ENCODE data around the gene RERE.

RERE gene

DNA sequence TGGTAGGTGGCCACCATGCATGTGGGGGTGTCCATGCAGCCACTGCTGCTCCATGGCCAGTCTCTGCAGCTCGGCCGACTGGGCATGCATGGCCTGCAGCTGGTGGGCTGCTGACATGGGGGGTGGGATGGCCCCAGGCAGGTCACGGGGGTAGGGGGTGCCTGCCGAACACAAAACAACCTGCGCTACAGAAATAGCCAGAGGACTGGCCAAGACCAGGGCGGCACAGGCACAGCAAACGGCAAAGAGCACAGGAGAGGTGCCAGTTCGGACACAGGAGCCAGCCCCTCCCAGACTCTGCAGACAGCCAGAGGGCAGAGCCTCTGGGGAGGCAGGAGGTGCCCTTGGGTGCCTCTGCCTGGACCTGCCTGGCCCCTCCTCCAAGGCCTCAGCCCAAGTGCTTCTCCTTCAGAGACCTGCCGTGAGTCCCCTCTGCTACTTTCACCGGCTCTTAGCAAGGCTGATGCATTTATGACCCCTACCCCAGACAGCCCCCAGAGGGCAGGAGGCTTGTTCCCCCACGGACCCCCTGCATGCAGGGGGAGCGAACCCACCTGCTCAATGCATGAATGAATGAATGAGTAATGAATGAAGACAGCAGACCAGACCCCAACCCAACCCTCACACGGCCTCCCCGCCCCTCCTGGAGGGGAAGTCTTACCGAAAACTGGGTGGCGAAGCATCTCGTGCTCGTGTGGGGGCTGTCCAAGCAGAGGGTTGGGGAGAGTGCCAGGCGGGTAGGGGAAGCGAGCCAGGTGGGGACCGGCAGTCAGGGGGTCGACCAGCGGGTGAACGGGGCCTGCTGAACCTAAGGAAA, 461.8 kb downstream of the RERE start:
- DNase-seq, result no peak

GRCh38 chr1:8354038-8354437, 463.4 kb downstream of the RERE start:
- no peak for DNase-seq

DNA sequence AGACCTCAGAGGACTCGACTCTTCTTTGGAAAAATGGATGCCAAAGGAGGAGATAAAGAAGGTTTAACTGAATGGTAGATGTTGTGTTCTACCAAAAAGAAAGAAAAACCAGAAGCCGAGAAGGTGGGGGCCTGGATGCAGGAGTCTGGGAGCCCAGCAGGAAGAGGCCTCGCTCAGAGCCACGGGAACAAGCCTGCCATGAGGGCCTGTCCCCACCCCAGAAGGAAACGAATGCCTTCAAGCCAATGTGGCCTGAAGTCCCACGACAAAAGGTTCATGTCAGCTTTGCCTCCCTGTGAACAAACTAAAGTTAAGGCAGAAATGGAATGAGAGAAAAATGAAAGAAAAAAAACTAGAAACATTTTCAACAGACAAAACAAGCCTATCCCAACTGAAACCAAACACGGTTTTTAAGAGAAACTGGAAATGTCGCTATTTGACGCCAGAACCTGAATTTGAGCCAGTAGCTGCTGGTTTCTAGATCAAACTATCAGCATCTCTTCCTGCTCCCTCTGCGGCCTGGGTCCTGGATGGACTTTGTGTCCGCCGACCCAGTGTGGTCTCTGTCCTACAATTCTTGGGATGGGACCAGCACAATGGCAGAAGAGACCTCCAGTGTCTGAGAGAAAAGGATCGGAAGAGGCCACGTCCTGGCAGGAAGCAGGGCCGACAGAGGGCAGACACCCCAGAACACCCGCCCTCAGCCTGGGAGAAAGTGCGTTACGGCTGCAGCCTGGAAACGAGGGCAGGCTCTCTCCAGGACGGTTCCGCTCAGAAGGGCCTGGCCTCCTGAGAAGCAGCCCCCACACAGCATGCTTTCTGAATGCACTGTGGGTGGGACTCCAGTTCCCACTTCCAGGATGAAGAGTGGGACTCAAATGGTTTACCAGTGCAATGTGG, 464.3 kb downstream of the RERE start:
- DNase-seq, result no peak

DNA sequence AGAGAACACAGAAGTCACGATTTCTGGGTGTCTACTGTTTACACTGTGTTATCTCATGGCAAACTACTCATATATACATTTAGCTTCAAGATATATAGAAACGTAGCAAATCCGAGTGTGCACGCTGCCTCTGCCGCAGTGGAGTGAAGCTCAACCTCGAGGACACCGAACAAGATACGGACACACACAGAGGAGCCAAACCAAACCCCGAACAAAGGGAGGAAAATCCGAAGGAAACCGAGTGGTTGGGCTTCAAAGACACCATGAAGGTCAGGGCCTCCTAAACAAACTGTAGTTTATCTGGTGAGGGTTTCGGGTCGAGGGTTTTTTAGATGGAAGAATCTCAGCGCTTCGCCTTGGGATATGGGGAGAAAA, 465.0 kb downstream of the RERE start:
- no peak for DNase-seq

DNA sequence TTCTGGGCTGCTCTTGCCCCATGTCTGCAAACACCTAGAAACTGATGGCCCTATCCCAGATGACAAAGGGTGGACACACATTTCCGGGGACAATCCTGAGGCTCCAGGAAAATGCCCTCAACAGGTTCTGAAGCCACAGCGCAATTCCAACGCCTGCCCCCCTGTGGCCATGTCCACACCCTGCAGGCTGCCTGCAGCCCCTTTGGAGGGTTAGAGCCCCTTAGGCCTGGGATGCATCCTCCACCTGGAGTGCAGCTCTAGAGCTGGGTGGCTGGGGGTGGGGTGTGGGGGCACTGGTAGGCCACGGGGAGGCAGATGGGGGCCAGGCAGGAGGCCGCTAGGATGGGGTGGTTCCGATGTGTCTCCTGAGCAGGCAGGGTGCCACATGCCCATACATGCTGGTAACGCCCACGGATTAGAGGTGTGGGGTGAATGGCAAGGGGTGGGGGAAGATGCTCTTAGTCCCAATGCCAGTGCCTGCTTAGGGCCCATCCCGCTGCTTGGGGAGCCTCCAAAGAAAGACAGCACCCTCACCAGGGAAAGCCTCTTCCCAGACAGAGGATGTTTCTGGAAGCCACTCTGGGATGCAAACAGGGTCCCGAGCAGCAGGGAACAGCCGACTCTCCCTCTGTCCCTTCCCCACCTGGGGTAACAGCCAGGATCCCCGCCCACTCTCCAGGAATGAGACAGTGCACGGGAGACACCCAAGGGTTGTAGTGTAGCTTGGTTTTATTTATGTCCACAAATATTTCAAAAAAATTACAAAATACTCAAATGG, 465.6 kb downstream of the RERE start:
- no peak for DNase-seq

DNA sequence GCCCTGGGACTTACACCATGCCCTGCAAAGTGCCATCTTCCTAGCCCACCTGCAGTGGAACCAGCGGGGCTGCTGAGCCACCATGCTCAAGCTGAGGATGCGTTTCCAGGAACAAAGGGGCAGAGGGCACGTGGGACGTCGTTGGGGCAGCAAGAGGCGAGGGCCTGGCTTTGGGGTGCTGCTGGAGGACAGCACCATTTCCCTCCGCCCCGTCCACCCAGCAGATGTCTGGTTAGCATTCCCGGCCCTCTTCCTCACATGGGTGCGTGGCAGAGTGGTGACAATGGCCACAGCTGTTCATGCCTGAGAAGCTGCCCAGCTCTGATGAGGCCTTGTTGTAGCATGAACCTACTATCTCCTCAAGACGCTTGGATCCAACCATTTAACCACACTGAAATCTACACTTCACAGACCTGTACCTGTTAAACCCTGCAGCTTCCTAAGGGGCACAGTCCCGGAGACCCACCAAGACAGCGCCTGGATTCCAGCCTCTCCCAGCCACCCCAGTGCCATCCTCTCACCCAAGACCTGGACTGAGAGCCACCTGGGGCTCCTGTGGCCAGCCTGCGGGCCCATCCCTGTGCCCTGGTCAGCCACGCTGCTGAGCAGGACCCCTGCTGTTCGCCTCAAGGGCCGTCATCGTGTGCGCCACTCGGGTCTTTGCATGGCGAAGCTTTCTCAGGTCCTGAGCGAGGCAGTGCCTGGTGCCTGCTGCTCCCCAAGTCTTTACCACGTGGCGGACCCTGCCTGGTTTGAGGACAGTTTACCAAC, 466.3 kb downstream of the RERE start:
- DNase-seq, result no peak

DNA sequence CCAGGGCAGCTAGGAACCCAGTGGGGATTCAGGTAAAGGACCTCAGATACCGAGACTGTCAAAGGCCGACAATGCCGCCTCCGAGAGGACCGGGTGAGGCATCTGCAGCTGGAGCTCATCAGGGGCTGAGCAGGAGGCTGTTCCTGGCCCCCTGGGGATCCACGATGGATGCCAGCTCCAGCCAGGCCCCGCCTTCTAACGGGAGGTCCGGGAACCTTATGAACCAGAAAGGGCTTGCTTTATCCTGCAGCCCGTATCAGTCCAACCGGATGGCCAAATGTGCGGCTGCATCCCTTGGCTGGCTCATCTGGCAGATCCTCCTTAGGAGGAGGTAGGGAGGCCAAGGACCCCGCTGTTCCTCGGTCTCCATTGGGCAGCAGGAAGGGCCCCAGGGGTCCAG, 467.5 kb downstream of the RERE start:
- DNase-seq, result no peak

GRCh38 chr1:8349473-8349865, 468.0 kb downstream of the RERE start:
- DNase-seq, result no peak

DNA sequence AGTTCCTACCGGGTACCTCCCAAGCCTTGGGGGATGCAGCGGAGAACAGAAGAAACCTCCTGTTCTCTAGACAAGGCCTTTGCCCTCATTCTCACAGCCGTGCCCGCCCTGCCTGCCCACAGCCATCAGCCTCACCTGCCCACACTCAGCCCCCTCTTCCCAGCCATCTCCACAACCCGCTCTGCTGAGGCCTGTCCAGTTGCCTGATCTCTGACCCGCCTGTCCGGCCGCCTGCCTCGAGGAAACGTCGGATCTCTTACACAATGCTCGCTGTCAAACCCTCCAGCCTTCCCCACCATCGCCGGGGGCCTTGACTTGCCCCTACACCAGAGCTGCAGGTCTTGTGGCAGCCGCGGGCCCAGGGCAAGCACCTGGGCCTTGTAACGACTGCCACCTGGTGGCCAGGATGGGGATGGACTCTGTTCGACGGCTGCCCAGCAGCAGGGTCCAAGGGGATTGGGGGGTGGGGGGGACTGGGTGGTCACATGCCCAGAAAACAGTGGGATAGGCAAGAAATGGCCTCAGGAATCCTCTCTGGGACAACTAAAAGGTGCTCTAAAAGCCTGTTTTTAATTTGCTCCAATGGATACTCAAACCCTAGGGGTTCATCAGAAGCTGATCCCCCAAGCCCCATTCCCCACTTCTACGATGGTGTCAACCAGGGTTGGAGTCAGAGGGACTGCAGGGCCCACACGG, 468.5 kb downstream of the RERE start:
- peak; percentile 60 for DNase-seq

GRCh38 chr1:8348047-8348776, 469.2 kb downstream of the RERE start:
- no peak for DNase-seq

DNA sequence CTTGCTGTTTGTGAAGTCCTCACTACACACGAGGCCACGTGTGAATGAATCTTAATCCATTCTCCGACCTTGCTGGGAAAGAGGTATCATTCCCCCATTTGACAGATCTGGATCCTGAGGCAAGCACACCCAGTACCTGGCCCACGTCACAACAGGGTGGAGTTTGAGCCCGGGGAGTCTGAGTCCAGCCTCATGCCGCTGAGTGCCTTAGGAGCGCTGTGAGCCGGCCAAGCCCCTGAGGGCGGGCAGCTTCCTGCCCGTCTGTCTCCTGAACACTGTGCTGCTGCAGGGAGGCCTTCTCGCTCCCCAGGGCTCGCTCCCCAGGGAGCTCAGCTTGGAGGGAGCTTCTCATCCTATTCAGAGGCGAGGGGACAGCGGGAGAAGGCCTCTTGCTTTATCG, 469.8 kb downstream of the RERE start:
- DNase-seq, result no peak

DNA sequence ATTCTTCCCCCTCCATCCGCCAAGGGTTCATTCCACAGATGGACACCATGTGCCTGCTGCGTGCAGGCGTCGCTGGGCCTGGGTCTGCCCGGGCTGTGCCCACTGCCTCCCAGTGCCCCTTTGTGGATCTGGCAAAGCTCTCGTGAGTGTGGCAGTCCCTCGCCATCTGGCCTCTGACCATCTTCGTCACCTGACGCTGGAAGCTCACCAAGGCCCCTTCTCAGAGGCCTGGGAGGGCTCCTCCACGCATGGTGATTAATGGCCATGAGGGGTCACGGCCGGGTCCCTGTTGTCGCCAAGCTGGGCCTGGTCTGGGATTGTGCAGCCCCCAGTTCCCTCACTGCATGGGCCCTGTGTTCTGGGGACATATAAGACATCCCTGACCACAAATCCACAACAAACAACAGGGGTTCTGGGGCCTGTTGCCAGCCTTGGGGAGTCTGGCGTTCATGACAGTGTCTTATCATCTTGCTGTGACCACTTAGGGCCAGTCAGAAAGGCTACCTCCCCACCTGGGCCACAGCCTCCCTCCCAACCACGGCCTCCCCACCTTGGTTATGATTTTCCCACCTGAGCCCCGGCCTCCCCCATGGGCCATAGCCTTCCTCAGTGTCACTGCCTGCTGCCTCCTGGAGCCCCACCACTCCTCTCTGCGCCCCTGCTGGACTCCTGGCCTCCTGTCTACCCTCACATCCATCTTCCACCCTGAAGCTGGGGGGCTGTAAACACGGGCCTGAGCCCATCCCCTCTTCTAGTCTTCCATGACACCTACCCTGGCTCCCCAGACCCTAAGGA, 471.6 kb downstream of the RERE start:
- DNase-seq, result no peak

GRCh38 chr1:8344893-8345507, 472.4 kb downstream of the RERE start:
- no peak for DNase-seq

GRCh38 chr1:8343464-8344001, 473.9 kb downstream of the RERE start:
- DNase-seq, result no peak

GRCh38 chr1:8343044-8343443, 474.4 kb downstream of the RERE start:
- no peak for DNase-seq

GRCh38 chr1:8342325-8342724, 475.1 kb downstream of the RERE start:
- DNase-seq, result no peak

- DNase-seq, result no peak
These were observed 477.0 kb downstream of the RERE start for GRCh38 chr1:8340448-8340847.

DNA sequence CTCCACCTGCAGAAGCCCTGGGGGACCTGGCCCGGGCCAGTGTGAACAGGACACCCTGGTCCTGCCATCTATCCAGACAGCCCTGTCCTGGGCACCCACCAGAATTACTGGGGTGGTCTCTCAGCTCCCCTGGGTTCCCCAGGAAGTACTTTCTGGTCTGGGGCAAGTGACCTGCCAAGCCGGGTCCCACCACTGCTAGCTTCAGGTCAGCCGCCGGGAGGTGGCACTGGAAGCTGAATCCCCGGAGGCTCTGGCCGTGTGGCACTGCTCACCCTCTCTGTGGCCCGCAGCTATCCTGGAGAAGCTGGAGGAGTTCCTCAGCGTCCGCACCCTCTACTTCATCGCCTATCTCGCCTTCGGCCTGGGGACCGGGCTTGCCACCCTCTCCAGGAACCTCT, 478.2 kb downstream of the RERE start:
- DNase-seq, result no peak

DNA sequence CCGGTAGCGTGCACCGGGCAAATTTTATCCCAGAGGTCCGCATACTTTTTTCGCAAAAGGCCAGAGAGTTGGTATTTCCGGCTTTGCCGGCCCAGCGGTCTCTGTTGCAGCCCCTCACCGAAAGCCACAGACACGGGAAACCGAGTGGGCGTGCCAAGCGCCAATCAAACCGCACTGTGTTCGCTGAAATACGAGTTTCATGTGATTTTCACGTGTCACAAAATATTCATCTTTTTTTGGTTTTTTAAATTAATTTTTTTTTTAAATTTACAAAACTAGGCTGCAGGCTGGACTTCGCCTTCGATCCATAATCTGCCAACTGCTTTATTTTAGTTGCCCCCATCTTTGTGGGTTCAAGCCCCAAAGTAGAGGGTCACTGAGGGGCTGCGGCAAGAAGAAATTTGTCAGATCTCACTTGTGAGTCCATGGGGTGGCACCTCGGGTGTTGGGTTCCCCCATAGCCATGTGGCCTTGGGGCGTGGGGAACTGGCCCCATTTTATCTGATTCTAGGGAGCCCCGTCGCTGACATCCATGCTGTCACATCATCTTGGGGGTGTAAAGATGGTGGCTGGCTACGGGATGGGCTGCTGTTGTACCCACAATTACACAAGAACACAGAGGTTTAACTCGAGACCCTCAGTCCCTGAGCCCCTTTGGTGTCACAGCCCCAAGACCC, 478.8 kb downstream of the RERE start:
- no peak for DNase-seq
